Parathyroid adenoma (tissue), 2 donors: ENCODE results near the gene PI4K2B.

ENCODE experiments used
- H2AFZ ChIP-seq: fragments of 300-600 bp; sonication (generic); one replicate; pipeline ENCODE4 v1.7.0; 2017; ENCODE audit warnings: antibody characterized with exemption, mild to moderate bottlenecking
- H3K27ac ChIP-seq: fragments of 300-600 bp; sonication (generic); one replicate; pipeline ENCODE4 v1.7.0; 2017
- H3K27me3 ChIP-seq: fragments of 300-600 bp; sonication (generic); one replicate; pipeline ENCODE4 v1.7.0; 2017; ENCODE audit warnings: low read length; ENCODE audit not compliant: control insufficient read depth, insufficient read depth
- H3K36me3 ChIP-seq: fragments of 300-600 bp; sonication (generic); one replicate; pipeline ENCODE4 v1.7.0; 2017; ENCODE audit warnings: low read length; ENCODE audit not compliant: control insufficient read depth, insufficient read depth
- H3K4me1 ChIP-seq: fragments of 300-600 bp; sonication (generic); one replicate; pipeline ENCODE4 v1.7.0; 2017; ENCODE audit warnings: control low read depth
- H3K4me2 ChIP-seq: fragments of 300-600 bp; sonication (generic); one replicate; pipeline ENCODE4 v1.7.0; 2017; ENCODE audit warnings: low read length
- H3K4me3 ChIP-seq: fragments of 300-600 bp; sonication (generic); one replicate; pipeline ENCODE4 v1.7.0; 2017; ENCODE audit warnings: low read depth, low read length
- H3K79me2 ChIP-seq: fragments of 300-600 bp; sonication (generic); one replicate; pipeline ENCODE4 v1.7.0; 2017; ENCODE audit warnings: control low read depth
- H3K9ac ChIP-seq: fragments of 300-600 bp; sonication (generic); one replicate; pipeline ENCODE4 v1.7.0; 2017; ENCODE audit warnings: mild to moderate bottlenecking
- H3K9me3 ChIP-seq: fragments of 300-600 bp; sonication (generic); one replicate; pipeline ENCODE4 v1.7.0; 2017; ENCODE audit warnings: low read length; ENCODE audit not compliant: control insufficient read depth
- CTCF ChIP-seq: fragments of 300-600 bp; sonication (generic); IDR thresholded peaks from one replicate; pipeline ENCODE4 v1.7.0; 2017; ENCODE audit warnings: antibody characterized with exemption, mild to moderate bottlenecking
- donor health status: primary hyperparathyroidism.

PI4K2B gene

GRCh38 chr4:25233737-25234389 is at the start of gene PI4K2B:
TSS of gene PI4K2B (plus strand) at chr4:25234033. CDS start at chr4:25234164, 131 bp downstream.
- peak within 1 kb of the TSS; percentile 88 for H2AFZ ChIP-seq
- H3K9me3 ChIP-seq: no peaks in the 10 kb centered on the region
- no peaks in the 10 kb centered on the region for H3K36me3 ChIP-seq
- no peak for TF ChIP-seq CTCF
- peak within 1 kb of the TSS; percentile 79 for H3K4me2 ChIP-seq
- H3K4me3 ChIP-seq: peak within 1 kb of the TSS; percentile 60
- peak within 1 kb of the TSS; percentile 68 for H3K27ac ChIP-seq
- H3K27me3 ChIP-seq: no peaks in the 10 kb centered on the region
- H3K4me1 ChIP-seq: no peaks in the 10 kb centered on the region
- H3K9ac ChIP-seq: no peak within 1 kb of the TSS
- H3K79me2 ChIP-seq: peaks cover 8% of the 10 kb centered on the region

- H3K4me2 ChIP-seq: no peak overlapping the region
- peaks cover 4% of the 10 kb centered on the region for H3K79me2 ChIP-seq
- H3K27me3 ChIP-seq: no peaks in the 10 kb centered on the region
- no peak overlapping the region for H3K9ac ChIP-seq
- H3K4me3 ChIP-seq: no peak overlapping the region
- TF ChIP-seq CTCF: no peak
- H3K27ac ChIP-seq: no peak overlapping the region
- no peaks in the 10 kb centered on the region for H3K36me3 ChIP-seq
- no peak overlapping the region for H2AFZ ChIP-seq
- H3K4me1 ChIP-seq: no peaks in the 10 kb centered on the region
- no peaks in the 10 kb centered on the region for H3K9me3 ChIP-seq
Observed at GRCh38 chr4:25184056-25184455, 49.8 kb upstream of the PI4K2B start.

GRCh38 chr4:25190407-25190806 is 43.4 kb upstream of the PI4K2B start:
- no peak for TF ChIP-seq CTCF
- Histone ChIP-seq H3K4me3 (no peak overlapping the region), H2AFZ (no peak overlapping the region), H3K9ac (no peak overlapping the region), H3K36me3 (no peaks in the 10 kb centered on the region), H3K4me1 (no peaks in the 10 kb centered on the region), H3K27me3 (no peaks in the 10 kb centered on the region), H3K79me2 (no peaks in the 10 kb centered on the region), H3K27ac (no peak overlapping the region), H3K4me2 (no peak overlapping the region), H3K9me3 (no peaks in the 10 kb centered on the region)

- H3K27me3 ChIP-seq: no peaks in the 10 kb centered on the region
- H3K4me1 ChIP-seq: no peaks in the 10 kb centered on the region
- no peak overlapping the region for H3K9ac ChIP-seq
- H3K9me3 ChIP-seq: no peaks in the 10 kb centered on the region
- no peak for TF ChIP-seq CTCF
- no peaks in the 10 kb centered on the region for H3K79me2 ChIP-seq
- H3K27ac ChIP-seq: no peak overlapping the region
- H3K4me3 ChIP-seq: no peak overlapping the region
- H2AFZ ChIP-seq: no peak overlapping the region
- no peaks in the 10 kb centered on the region for H3K36me3 ChIP-seq
- no peak overlapping the region for H3K4me2 ChIP-seq
Observed at GRCh38 chr4:25198713-25199112, 35.1 kb upstream of the PI4K2B start.

GRCh38 chr4:25207997-25208396 is 25.8 kb upstream of the PI4K2B start:
- TF ChIP-seq CTCF: no peak
- no peaks in the 10 kb centered on the region for H3K4me1 ChIP-seq
- no peak overlapping the region for H3K27ac ChIP-seq
- no peak overlapping the region for H3K4me2 ChIP-seq
- no peaks in the 10 kb centered on the region for H3K9me3 ChIP-seq
- H3K79me2 ChIP-seq: no peaks in the 10 kb centered on the region
- H3K9ac ChIP-seq: no peak overlapping the region
- H3K27me3 ChIP-seq: no peaks in the 10 kb centered on the region
- no peaks in the 10 kb centered on the region for H3K36me3 ChIP-seq
- no peak overlapping the region for H2AFZ ChIP-seq
- H3K4me3 ChIP-seq: no peak overlapping the region
